Sigmoid colon (tissue), 4 donors: ENCODE measurements around the gene SPTBN1.

Source experiments
- CTCF ChIP-seq, 4 experiments: fragments of 450-650 bp in 3 of 4; fragments of 200-600 bp in 1 of 4; IDR thresholded peaks; one replicate each; pipeline ENCODE4 v1.5.1; 2016 to 2019; ENCODE audit warnings: antibody characterized with exemption in 4 of 4, mild to moderate bottlenecking in 3 of 4, moderate library complexity in 2 of 4
- EP300 ChIP-seq, 4 donors: sonication (generic); formaldehyde crosslinking; IDR thresholded peaks; one replicate each; pipeline ENCODE4 v1.6.1; 2017; ENCODE audit warnings: antibody characterized with exemption in 4 of 4
- POLR2A ChIP-seq, 2 donors: fragments of 450-650 bp; IDR thresholded peaks; one replicate each; pipeline ENCODE4 v1.6.1; 2016; ENCODE audit warnings: antibody characterized with exemption in 2 of 2, mild to moderate bottlenecking in 2 of 2, moderate library complexity in 2 of 2

GRCh38 chr2:54559593-54560145 is 103.5 kb downstream of the SPTBN1 start:
- peak in 1 of 2 donors; percentile 18 for TF ChIP-seq POLR2A (IDR thresholded peaks at IDR 0.05)
- TF ChIP-seq CTCF (IDR thresholded peaks at IDR 0.05): no peak
- TF ChIP-seq EP300 (IDR thresholded peaks at IDR 0.05): no peak
